HepG2 (cell line): ENCODE measurements around the gene KLHL21. TPM values are rescaled to one million over a fixed set of nuclear protein-coding genes. Genes with fewer than 3 reads are reported as not detected.
A peak's percentile ranks its signal among the peaks of the same experiment; 100 is the strongest.

Experiments used
- ASH2L ChIP-seq: fragments of 300-600, 200-600 bp; sonication (generic); IDR thresholded peaks from 2 replicates; pipeline ENCODE4 v1.7.0; 2017; ENCODE audit warnings: low read depth, mild to moderate bottlenecking, moderate library complexity, mixed read lengths, low read length; ENCODE audit not compliant: insufficient read length
- ATF7 ChIP-seq, 2 experiments: fragments of 450-650 bp in 1 of 2; sonication (generic) in 1 of 2; formaldehyde crosslinking in 1 of 2; IDR thresholded peaks; 2 replicates each; pipeline versions ENCODE4 v1.4.0 to v1.6.1; 2016 to 2020; ENCODE audit warnings: antibody characterized with exemption in 1 of 2, mild to moderate bottlenecking in 1 of 2, missing genetic modification reagents in 1 of 2
- CEBPB ChIP-seq: IDR thresholded peaks from 2 replicates; pipeline ENCODE4 v1.6.1; 2011; ENCODE audit warnings: low read depth, low read length, improper control_type of control experiment, borderline replicate concordance
- ESRRA ChIP-seq: sonication (generic); formaldehyde crosslinking; IDR thresholded peaks from 2 replicates; pipeline ENCODE4 v1.5.1; 2020; ENCODE audit warnings: mild to moderate bottlenecking, low read depth, missing genetic modification reagents
- HNRNPH1 ChIP-seq: fragments of 200-400 bp; formaldehyde crosslinking; optimal IDR thresholded peaks from 2 replicates; pipeline ENCODE3; 2017; ENCODE audit warnings: mild to moderate bottlenecking, low read depth, low read length
- KLF11 ChIP-seq: IDR thresholded peaks from 2 replicates; pipeline ENCODE4 v1.6.1; 2016; ENCODE audit warnings: missing compliant biosample characterization
- KMT2A ChIP-seq: sonication (generic); formaldehyde crosslinking; IDR thresholded peaks from 2 replicates; pipeline ENCODE4 v1.4.0; 2020; ENCODE audit warnings: missing genetic modification reagents
- NAIF1 ChIP-seq: sonication (generic); formaldehyde crosslinking; IDR thresholded peaks from 2 replicates; pipeline ENCODE4 v1.5.0; 2020; ENCODE audit warnings: mild to moderate bottlenecking, missing genetic modification reagents, borderline replicate concordance
- ONECUT2 ChIP-seq: sonication (generic); formaldehyde crosslinking; IDR thresholded peaks from 2 replicates; pipeline ENCODE4 v1.4.0; 2020; ENCODE audit warnings: missing genetic modification reagents
- PREB ChIP-seq: sonication (generic); formaldehyde crosslinking; IDR thresholded peaks from 2 replicates; pipeline ENCODE4 v1.4.0; 2020; ENCODE audit warnings: missing genetic modification reagents
- SAFB2 ChIP-seq: sonication (generic); formaldehyde crosslinking; IDR thresholded peaks from 2 replicates; pipeline ENCODE4 v1.5.1; 2020; ENCODE audit warnings: missing genetic modification reagents, low read depth, mild to moderate bottlenecking, borderline replicate concordance
- SALL1 ChIP-seq: sonication (generic); formaldehyde crosslinking; IDR thresholded peaks from 2 replicates; pipeline ENCODE4 v1.8.0; 2022; ENCODE audit warnings: mild to moderate bottlenecking, missing genetic modification reagents
- SSRP1 ChIP-seq: IDR thresholded peaks from 2 replicates; pipeline ENCODE4 v1.6.1; 2016; ENCODE audit warnings: control low read depth
- ZBTB7A ChIP-seq: sonication (generic); formaldehyde crosslinking; IDR thresholded peaks from 2 replicates; pipeline ENCODE4 v1.8.0; 2022; ENCODE audit warnings: mild to moderate bottlenecking, missing genetic modification reagents
- ZC3H13 ChIP-seq: sonication (generic); formaldehyde crosslinking; IDR thresholded peaks from 2 replicates; pipeline ENCODE4 v1.8.1; 2023; ENCODE audit warnings: mild to moderate bottlenecking, missing genetic modification reagents, moderate library complexity
- ZFP90 ChIP-seq: sonication (generic); formaldehyde crosslinking; IDR thresholded peaks from 2 replicates; pipeline ENCODE4 v1.8.0; 2022; ENCODE audit warnings: missing genetic modification reagents, mild to moderate bottlenecking, inconsistent platforms, borderline replicate concordance
- ZNF205 ChIP-seq: IDR thresholded peaks from 2 replicates; pipeline ENCODE4 v1.6.1; 2018; ENCODE audit warnings: missing biosample characterization, missing genetic modification reagents
- ZNF550 ChIP-seq: sonication (generic); formaldehyde crosslinking; IDR thresholded peaks from 2 replicates; pipeline ENCODE4 v1.4.0; 2020; ENCODE audit warnings: mild to moderate bottlenecking, missing genetic modification reagents, borderline replicate concordance
- ZNF556 ChIP-seq: sonication (generic); formaldehyde crosslinking; IDR thresholded peaks from 2 replicates; pipeline ENCODE4 v1.4.0; 2020; ENCODE audit warnings: mild to moderate bottlenecking, missing genetic modification reagents, borderline replicate concordance
- ZNF777 ChIP-seq: sonication (generic); formaldehyde crosslinking; IDR thresholded peaks from 2 replicates; pipeline ENCODE4 v1.4.0; 2020; ENCODE audit warnings: missing genetic modification reagents
- ZNF891 ChIP-seq: sonication (generic); formaldehyde crosslinking; IDR thresholded peaks from 2 replicates; pipeline ENCODE4 v1.5.0; 2020; ENCODE audit warnings: mild to moderate bottlenecking, missing genetic modification reagents
- polyA plus RNA-seq, 8 experiments: library from polyadenylated mRNA; depleted of rRNA in 3 of 8; stranded (reverse) in 7 of 8; unstranded in 1 of 8; fragments of >200 nt; fragmentation: Illumina TruSeq in 4 of 8; extraction: Trizol in 4 of 8; gene quantifications; 2 replicates each; pipeline versions ENCODE4 v1.2.1 to v1.2.3, GENCODE V29; 2011 to 2016; ENCODE audit warnings: low read depth in 4 of 8, missing spikeins in 1 of 8, mixed read lengths in 1 of 8; ENCODE audit not compliant: insufficient read depth in 1 of 8
- total RNA-seq, 5 experiments: library from RNA; depleted of rRNA; stranded (reverse); fragments of >200 nt; fragmentation: Illumina TruSeq; extraction: Trizol; gene quantifications; 2 replicates each; pipeline ENCODE4 v1.2.3, GENCODE V29; 2016; ENCODE audit warnings: low read depth in 1 of 5
- TF ChIP-seq, protein P1 (sequence below): sonication (generic); formaldehyde crosslinking; IDR thresholded peaks from 2 replicates; pipeline ENCODE4 v1.8.1; 2022; ENCODE audit warnings: low read depth, mild to moderate bottlenecking, missing genetic modification reagents
- TF ChIP-seq, protein P2 (sequence below): sonication (generic); formaldehyde crosslinking; conservative IDR thresholded peaks from 2 replicates; pipeline ENCODE4 v1.8.0; 2022; ENCODE audit warnings: mild to moderate bottlenecking, moderate library complexity, missing genetic modification reagents

KLHL21 gene
- total and polyA plus RNA-seq, 2 of the 13 experiments (the other 11 are each of a cell fraction or from before 2014, with no cell fraction given), result 14.8 to 25.0 TPM

- TF ChIP-seq PREB (no peak), ESRRA (CRISPR knock-in tag) (peak; percentile 53; the same call in 1 of the 2 replicates), ZNF205 (CRISPR knock-in tag) (no peak), ZNF556 (CRISPR knock-in tag) (peak; percentile 38; the same call in 1 of the 2 replicates), NAIF1 (no peak), ZBTB7A (no peak), ONECUT2 (no peak), SALL1 (CRISPR knock-in tag) (peak; percentile 41), SAFB2 (CRISPR knock-in tag) (no peak; the same call in 1 of the 2 replicates), ZC3H13 (CRISPR knock-in tag) (peak; percentile 87), CEBPB (no peak), ASH2L (peak; percentile 67), KLF11 (no peak), ZNF891 (CRISPR knock-in tag) (no peak), ATF7 (IDR thresholded peaks at IDR 0.05) (peak; percentile 48; the same call in 1 of the 2 replicates), ATF7 (CRISPR knock-in tag; IDR thresholded peaks at IDR 0.05) (no peak), KMT2A (no peak), ZFP90 (CRISPR knock-in tag) (no peak), HNRNPH1 (no peak), ZNF777 (CRISPR knock-in tag) (0 out of 2 replicates have a peak, but pooled peaks have one; percentile 17), ZNF550 (no peak), SSRP1 (no peak)
- TF ChIP-seq, protein P1, sequence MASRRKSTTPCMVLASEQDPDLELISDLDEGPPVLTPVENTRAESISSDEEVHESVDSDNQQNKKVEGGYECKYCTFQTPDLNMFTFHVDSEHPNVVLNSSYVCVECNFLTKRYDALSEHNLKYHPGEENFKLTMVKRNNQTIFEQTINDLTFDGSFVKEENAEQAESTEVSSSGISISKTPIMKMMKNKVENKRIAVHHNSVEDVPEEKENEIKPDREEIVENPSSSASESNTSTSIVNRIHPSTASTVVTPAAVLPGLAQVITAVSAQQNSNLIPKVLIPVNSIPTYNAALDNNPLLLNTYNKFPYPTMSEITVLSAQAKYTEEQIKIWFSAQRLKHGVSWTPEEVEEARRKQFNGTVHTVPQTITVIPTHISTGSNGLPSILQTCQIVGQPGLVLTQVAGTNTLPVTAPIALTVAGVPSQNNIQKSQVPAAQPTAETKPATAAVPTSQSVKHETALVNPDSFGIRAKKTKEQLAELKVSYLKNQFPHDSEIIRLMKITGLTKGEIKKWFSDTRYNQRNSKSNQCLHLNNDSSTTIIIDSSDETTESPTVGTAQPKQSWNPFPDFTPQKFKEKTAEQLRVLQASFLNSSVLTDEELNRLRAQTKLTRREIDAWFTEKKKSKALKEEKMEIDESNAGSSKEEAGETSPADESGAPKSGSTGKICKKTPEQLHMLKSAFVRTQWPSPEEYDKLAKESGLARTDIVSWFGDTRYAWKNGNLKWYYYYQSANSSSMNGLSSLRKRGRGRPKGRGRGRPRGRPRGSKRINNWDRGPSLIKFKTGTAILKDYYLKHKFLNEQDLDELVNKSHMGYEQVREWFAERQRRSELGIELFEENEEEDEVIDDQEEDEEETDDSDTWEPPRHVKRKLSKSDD (CRISPR knock-in tag), result peak; percentile 12; the same call in 1 of the 2 replicates
- TF ChIP-seq, protein P2, sequence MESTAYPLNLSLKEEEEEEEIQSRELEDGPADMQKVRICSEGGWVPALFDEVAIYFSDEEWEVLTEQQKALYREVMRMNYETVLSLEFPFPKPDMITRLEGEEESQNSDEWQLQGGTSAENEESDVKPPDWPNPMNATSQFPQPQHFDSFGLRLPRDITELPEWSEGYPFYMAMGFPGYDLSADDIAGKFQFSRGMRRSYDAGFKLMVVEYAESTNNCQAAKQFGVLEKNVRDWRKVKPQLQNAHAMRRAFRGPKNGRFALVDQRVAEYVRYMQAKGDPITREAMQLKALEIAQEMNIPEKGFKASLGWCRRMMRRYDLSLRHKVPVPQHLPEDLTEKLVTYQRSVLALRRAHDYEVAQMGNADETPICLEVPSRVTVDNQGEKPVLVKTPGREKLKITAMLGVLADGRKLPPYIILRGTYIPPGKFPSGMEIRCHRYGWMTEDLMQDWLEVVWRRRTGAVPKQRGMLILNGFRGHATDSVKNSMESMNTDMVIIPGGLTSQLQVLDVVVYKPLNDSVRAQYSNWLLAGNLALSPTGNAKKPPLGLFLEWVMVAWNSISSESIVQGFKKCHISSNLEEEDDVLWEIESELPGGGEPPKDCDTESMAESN (CRISPR knock-in tag), result peak; percentile 44; the same call in 1 of the 2 replicates
Observed at GRCh38 chr1:6624710-6625583, 22.3 kb upstream of the KLHL21 start, which contains the start of gene THAP3 (continued).
